ENCODE results near the gene PCDHGA1.

GRCh38 chr5:141369994-141370848 lies 39.9 kb downstream of the PCDHGA1 start, which contains the start of gene PCDHGB3:
- TF ChIP-seq POLR2A (IDR thresholded peaks at IDR 0.05; ENCODE audit: low read length) (no peak), CTCF (IDR thresholded peaks at IDR 0.05) (peak; percentile 28; the same call in 2 of the 3 replicates), ZFP36 (IDR thresholded peaks at IDR 0.05; ENCODE audit: borderline replicate concordance, partially characterized antibody) (no peak), NFE2L2 (conservative IDR thresholded peaks at IDR 0.05; ENCODE audit: low read length) (no peak), MAX (IDR thresholded peaks at IDR 0.05) (no peak), CHD2 (IDR thresholded peaks at IDR 0.05; ENCODE audit: low read length, partially characterized antibody) (no peak)
